HepG2 (cell line): Measurements from ENCODE around the gene GNAZ. TPM values are rescaled to one million over a fixed set of nuclear protein-coding genes. Genes with fewer than 3 reads are reported as not detected.

ENCODE experiments used
- ATAC-seq: fragments of 200-7000 bp; cut with Tn5 transposase; 3 replicates; pipeline ENCODE4 v1.9.1; 2020; ENCODE audit warnings: mild to moderate bottlenecking, moderate library complexity
- BruUV-seq: library from RNA; stranded (reverse); fragments of 400-500 nt; replicated peaks from 2 replicates; lab custom pipeline; 2021; lab: Mats Ljungman, UMichigan
- CTCF ChIA-PET: fragments of 300-600 bp; formaldehyde crosslinking; extraction: SDS; loops from one replicate; lab custom pipeline; 2021; ENCODE audit warnings: low total read pairs, inconsistent platforms, low intra/inter-chr PET ratio; lab: Yijun Ruan, JAX
- POLR2A ChIA-PET: fragments of 350-600 bp; sonication (Branson Sonifier 250); formaldehyde crosslinking; loops from one replicate; lab custom pipeline; 2020; ENCODE audit warnings: antibody characterized with exemption, inconsistent platforms; lab: Yijun Ruan, JAX
- DNase-seq: peaks from one replicate; pipeline ENCODE4 v3.0.0-alpha.2; 2015; ENCODE audit warnings: low spot score
- FAIRE-seq: peaks from 3 replicates; lab custom pipeline; 2011; peaks lifted over from hg19 to GRCh38; lab: Jason Lieb, UNC
- H2AFZ ChIP-seq: one replicate; pipeline ENCODE4 v1.6.1; 2011; ENCODE audit warnings: low read length, inconsistent platforms
- H3K27ac ChIP-seq: fragments of 300-600 bp; 3 replicates; pipeline ENCODE4 v1.8.0; 2011; ENCODE audit warnings: mixed run types, mild to moderate bottlenecking, mixed read lengths, low read length, inconsistent platforms; ENCODE audit not compliant: insufficient read depth; ENCODE audit errors: extremely low read length
- H3K27me3 ChIP-seq, 2 experiments: fragments of 200-600 bp in 1 of 2; 2 replicates in 1 of 2; 3 replicates in 1 of 2; pipeline versions ENCODE4 v1.6.0 to v1.8.0; 2011; ENCODE audit warnings: low read length in 2 of 2, mild to moderate bottlenecking in 2 of 2, moderate library complexity in 2 of 2, inconsistent platforms in 1 of 2; ENCODE audit not compliant: insufficient read depth in 2 of 2, control insufficient read depth in 1 of 2
- H3K36me3 ChIP-seq, 2 experiments: fragments of 200-600 bp in 1 of 2; replicated peaks in 1 of 2; 2 replicates in 1 of 2; 3 replicates in 1 of 2; pipeline versions ENCODE4 v1.5.1 to v1.8.0; 2011; ENCODE audit warnings: low read length in 2 of 2, inconsistent platforms in 1 of 2; ENCODE audit not compliant: insufficient read depth in 2 of 2, control insufficient read depth in 1 of 2
- H3K4me1 ChIP-seq: 2 replicates; pipeline ENCODE4 v1.5.1; 2012; ENCODE audit warnings: low read length, inconsistent platforms; ENCODE audit not compliant: insufficient read depth
- H3K4me2 ChIP-seq: 2 replicates; pipeline ENCODE4 v1.6.0; 2011; ENCODE audit warnings: low read depth, low read length, inconsistent platforms
- H3K4me3 ChIP-seq, 3 experiments: fragments of 200-600 bp in 1 of 3; sonication (generic), shearing (Covaris generic) in 1 of 3; replicated peaks in 1 of 3; 2 replicates each; pipeline ENCODE4 v1.5.1; 2011 to 2016; ENCODE audit warnings: low read length in 3 of 3, inconsistent platforms in 2 of 3, low read depth in 2 of 3, mild to moderate bottlenecking in 2 of 3, control low read depth in 1 of 3, mixed read lengths in 1 of 3; ENCODE audit not compliant: insufficient read depth in 1 of 3
- H3K79me2 ChIP-seq: one replicate; pipeline ENCODE4 v1.6.1; 2011; ENCODE audit warnings: low read length, inconsistent platforms; ENCODE audit not compliant: insufficient read depth
- H3K9ac ChIP-seq: 2 replicates; pipeline ENCODE4 v1.6.0; 2011; ENCODE audit warnings: mild to moderate bottlenecking, low read depth, low read length, inconsistent platforms; ENCODE audit not compliant: insufficient read depth
- H3K9me3 ChIP-seq: 2 replicates; pipeline ENCODE4 v1.5.1; 2012; ENCODE audit warnings: mild to moderate bottlenecking, low read length
- H4K20me1 ChIP-seq: 2 replicates; pipeline ENCODE4 v1.6.0; 2011; ENCODE audit warnings: inconsistent platforms, mild to moderate bottlenecking, low read length, moderate library complexity; ENCODE audit not compliant: insufficient read depth
- CTCF ChIP-seq: sonication (generic); formaldehyde crosslinking; IDR thresholded peaks from 2 replicates; pipeline ENCODE4 v1.5.0; 2020; ENCODE audit warnings: mild to moderate bottlenecking, missing genetic modification reagents, moderate library complexity
- DRAP1 ChIP-seq: IDR thresholded peaks from 2 replicates; pipeline ENCODE4 v1.6.1; 2016; ENCODE audit warnings: missing genetic modification reagents, missing compliant biosample characterization
- HMGXB3 ChIP-seq: sonication (generic); formaldehyde crosslinking; IDR thresholded peaks from 2 replicates; pipeline ENCODE4 v1.4.0; 2020; ENCODE audit warnings: missing genetic modification reagents, borderline replicate concordance
- LBX2 ChIP-seq: sonication (generic); formaldehyde crosslinking; IDR thresholded peaks from 2 replicates; pipeline ENCODE4 v1.5.0; 2020; ENCODE audit warnings: missing genetic modification reagents, mild to moderate bottlenecking, borderline replicate concordance
- NCOA2 ChIP-seq: sonication (generic); formaldehyde crosslinking; IDR thresholded peaks from 2 replicates; pipeline ENCODE4 v1.8.0; 2022; ENCODE audit warnings: inconsistent platforms
- STAG1 ChIP-seq: sonication (generic); formaldehyde crosslinking; IDR thresholded peaks from 2 replicates; pipeline ENCODE4 v1.4.0; 2020; ENCODE audit warnings: missing genetic modification reagents
- ZNF704 ChIP-seq: sonication (generic); formaldehyde crosslinking; IDR thresholded peaks from 2 replicates; pipeline ENCODE4 v1.8.1; 2023; ENCODE audit warnings: mild to moderate bottlenecking, inconsistent platforms, moderate library complexity, missing genetic modification reagents, borderline replicate concordance
- WGBS: methylation state at CpG from one replicate; pipeline ENCODE4 v1.1.6; 2017; ENCODE audit warnings: low lambda C conversion rate; 5-methylcytosine and 5-hydroxymethylcytosine counted together
- in situ Hi-C: cut with HindIII; loops from 2 replicates; pipeline ENCODE4 v1.10.0; 2017; ENCODE audit warnings: low pct_unique_long_range_greater_than_20kb; ENCODE audit not compliant: extremely low pct_ligation_motif_present
- intact Hi-C: fragments of 100-400 bp; cut with micrococcal nuclease; formaldehyde crosslinking; loops from one replicate; pipeline ENCODE4 v1.10.0; 2022; ENCODE audit not compliant: unreplicated experiment
- polyA plus RNA-seq, 8 experiments: library from polyadenylated mRNA; depleted of rRNA in 3 of 8; stranded (reverse) in 7 of 8; unstranded in 1 of 8; fragments of >200 nt; fragmentation: Illumina TruSeq in 4 of 8; extraction: Trizol in 4 of 8; gene quantifications; 2 replicates each; pipeline versions ENCODE4 v1.2.1 to v1.2.3, GENCODE V29; 2011 to 2016; ENCODE audit warnings: low read depth in 4 of 8, missing spikeins in 1 of 8, mixed read lengths in 1 of 8; ENCODE audit not compliant: insufficient read depth in 1 of 8
- total RNA-seq, 5 experiments: library from RNA; depleted of rRNA; stranded (reverse); fragments of >200 nt; fragmentation: Illumina TruSeq; extraction: Trizol; gene quantifications; 2 replicates each; pipeline ENCODE4 v1.2.3, GENCODE V29; 2016; ENCODE audit warnings: low read depth in 1 of 5

GNAZ gene
- total and polyA plus RNA-seq, 2 of the 13 experiments (the other 11 are each of a cell fraction or from before 2014, with no cell fraction given): 11.4 to 22.3 TPM

- ChIA-PET POLR2A (no interaction called here), CTCF (no interaction called here)
- ATAC-seq: no peak
- no peak overlapping the region for H2AFZ ChIP-seq
- intact Hi-C loops: no loop called here
- peaks cover 10% of the 10 kb centered on the region; the same call in 1 of the 2 replicates for H3K4me1 ChIP-seq
- WGBS: 93% methylated on average over 11 of the region's 13 CpGs
- H3K27me3 ChIP-seq: no peaks in the 10 kb centered on the region
- no peak overlapping the region for H3K4me3 ChIP-seq
- TF ChIP-seq DRAP1 (CRISPR knock-in tag) (no peak), HMGXB3 (CRISPR knock-in tag) (no peak), ZNF704 (CRISPR knock-in tag) (no peak), STAG1 (CRISPR knock-in tag) (0 out of 2 replicates have a peak, but pooled peaks have one; percentile 18), NCOA2 (CRISPR knock-in tag) (no peak), CTCF (CRISPR knock-in tag) (peak; percentile 21; the same call in 1 of the 2 replicates), LBX2 (CRISPR knock-in tag) (no peak)
- H3K9ac ChIP-seq: no peak overlapping the region
- H4K20me1 ChIP-seq: no peaks in the 10 kb centered on the region
- no peak for DNase-seq
- no peak overlapping the region for H3K4me2 ChIP-seq
- H3K36me3 ChIP-seq: peaks cover 7 to 13% of the 10 kb centered on the region in 2 experiments; a peak in 4 of 5 replicates
- no TSS peak for BruUV-seq
- H3K9me3 ChIP-seq: no peaks in the 10 kb centered on the region
- no peaks in the 10 kb centered on the region for H3K79me2 ChIP-seq
- H3K27ac ChIP-seq: no peak overlapping the region
- in situ Hi-C loops: no loop called here
- no peak for FAIRE-seq
Measured at GRCh38 chr22:23103199-23103954, 33.1 kb downstream of the GNAZ start.
